ENCODE results near the gene ATF7. TPM values are rescaled to one million over a fixed set of nuclear protein-coding genes. Genes with fewer than 3 reads are reported as not detected.
"Not testable (repeated sequence)": the region's sequence is repeated elsewhere in the genome, so short reads cannot be mapped to it uniquely, and the experiment has no call there.

The ATF7 gene
- polyA plus RNA-seq, 6 donors from 2014 or later: 12.2 to 18.7 (median 16.2) TPM

GRCh38 chr12:53623548-53624385, 2.4 kb downstream of the ATF7 start:
- Mint-ChIP-seq H3K4me1 (peaks cover 28 to 58% (median 49%) of the 10 kb centered on the region in 3 donors), H3K9me3 (no peaks in the 10 kb centered on the region), H3K36me3 (no peaks in the 10 kb centered on the region), H3K4me3 (peak overlapping the region; percentile 4 to 99 (median 64)), H3K27ac (peak overlapping the region in 4 of 6 donors; percentile 11 to 77 (median 36)), H3K27me3 (no peaks in the 10 kb centered on the region)
- ATAC-seq (ENCODE audit: low read depth in 2 of 2): no peak
- DNase-seq: no peak

- H3K27ac Mint-ChIP-seq: peak overlapping the region in 1 of 6 donors; percentile 38
Measured at GRCh38 chr12:53622724-53623123, 3.5 kb downstream of the ATF7 start.

GRCh38 chr12:53618275-53618674, 7.9 kb downstream of the ATF7 start:
- Mint-ChIP-seq H3K27ac (peak overlapping the region; percentile 40 to 95 (median 90)), H3K4me1 (peaks cover 12 to 44% (median 42%) of the 10 kb centered on the region in 3 donors), H3K27me3 (no peaks in the 10 kb centered on the region), H3K36me3 (peaks cover 0 to 4% of the 10 kb centered on the region in 2 donors), H3K9me3 (no peaks in the 10 kb centered on the region), H3K4me3 (peak overlapping the region; percentile 73 to 90 (median 83))
- ATAC-seq (ENCODE audit: low read depth in 2 of 2) (peak in 1 of 2 donors; percentile 23), DNase-seq (no peak)

More at GRCh38 chr12:53622724-53623123, 3.5 kb downstream of the ATF7 start:
- no peak for ATAC-seq (ENCODE audit: low read depth in 2 of 2)
- Mint-ChIP-seq H3K27me3 (no peaks in the 10 kb centered on the region), H3K4me3 (peak overlapping the region in 1 of 8 donors; percentile 90), H3K36me3 (peaks cover 0 to 1% of the 10 kb centered on the region in 2 donors), H3K9me3 (no peaks in the 10 kb centered on the region), H3K4me1 (peaks cover 38 to 68% (median 59%) of the 10 kb centered on the region in 3 donors)
- DNase-seq: no peak

GRCh38 chr12:53617700-53618099, 8.5 kb downstream of the ATF7 start:
- Mint-ChIP-seq H3K27ac (peak overlapping the region; percentile 55 to 95 (median 90)), H3K4me3 (peak overlapping the region; percentile 73 to 90 (median 83)), H3K9me3 (no peaks in the 10 kb centered on the region), H3K27me3 (no peaks in the 10 kb centered on the region), H3K4me1 (peaks cover 12 to 43% (median 42%) of the 10 kb centered on the region in 3 donors), H3K36me3 (peaks cover 0 to 4% of the 10 kb centered on the region in 2 donors)
- DNase-seq (no peak), ATAC-seq (ENCODE audit: low read depth in 2 of 2) (no peak)

- H3K36me3 Mint-ChIP-seq: peaks cover 0 to 4% of the 10 kb centered on the region in 2 donors
- no peaks in the 10 kb centered on the region for H3K27me3 Mint-ChIP-seq
- H3K4me1 Mint-ChIP-seq: peaks cover 12 to 42% (median 42%) of the 10 kb centered on the region in 3 donors
- peak overlapping the region in 3 of 6 donors; percentile 52 to 92 (median 80) for H3K27ac Mint-ChIP-seq
- ATAC-seq (ENCODE audit: low read depth in 2 of 2) (no peak), DNase-seq (no peak)
- no peaks in the 10 kb centered on the region for H3K9me3 Mint-ChIP-seq
- H3K4me3 Mint-ChIP-seq: peak overlapping the region in 1 of 8 donors; percentile 15
Measured at GRCh38 chr12:53616950-53617349, 9.2 kb downstream of the ATF7 start.

GRCh38 chr12:53613821-53614220, 12.4 kb downstream of the ATF7 start:
- Mint-ChIP-seq H3K27ac (no peak overlapping the region), H3K27me3 (no peaks in the 10 kb centered on the region), H3K4me1 (peaks cover 12 to 27% (median 24%) of the 10 kb centered on the region in 3 donors), H3K36me3 (peaks cover 0 to 4% of the 10 kb centered on the region in 2 donors), H3K9me3 (no peaks in the 10 kb centered on the region), H3K4me3 (no peak overlapping the region)
- no peak for ATAC-seq (ENCODE audit: low read depth in 2 of 2)
- DNase-seq: no peak

- Mint-ChIP-seq H3K27ac (no peak overlapping the region), H3K4me1 (peaks cover 8 to 19% (median 15%) of the 10 kb centered on the region in 3 donors), H3K9me3 (no peaks in the 10 kb centered on the region), H3K36me3 (peaks cover 0 to 4% of the 10 kb centered on the region in 2 donors), H3K4me3 (no peak overlapping the region), H3K27me3 (no peaks in the 10 kb centered on the region)
- DNase-seq (no peak), ATAC-seq (ENCODE audit: low read depth in 2 of 2) (no peak)
Measured at GRCh38 chr12:53612978-53613377, 13.2 kb downstream of the ATF7 start.

GRCh38 chr12:53611304-53611703, 14.9 kb downstream of the ATF7 start:
- Mint-ChIP-seq H3K4me1 (peaks cover 3 to 11% (median 5%) of the 10 kb centered on the region in 3 donors), H3K4me3 (no peak overlapping the region), H3K36me3 (no peaks in the 10 kb centered on the region), H3K9me3 (no peaks in the 10 kb centered on the region), H3K27me3 (no peaks in the 10 kb centered on the region), H3K27ac (no peak overlapping the region)
- ATAC-seq (ENCODE audit: low read depth in 2 of 2): no peak
- no peak for DNase-seq

GRCh38 chr12:53606688-53607087, 19.5 kb downstream of the ATF7 start:
- peaks cover 22 to 25% (median 24%) of the 10 kb centered on the region in 3 donors for H3K4me1 Mint-ChIP-seq
- ATAC-seq (ENCODE audit: low read depth in 2 of 2); H3K9me3 Mint-ChIP-seq; H3K4me3 Mint-ChIP-seq; H3K27ac Mint-ChIP-seq; DNase-seq; H3K27me3 Mint-ChIP-seq; H3K36me3 Mint-ChIP-seq: not testable (repeated sequence)

- H3K27me3 Mint-ChIP-seq: no peaks in the 10 kb centered on the region
- no peak for ATAC-seq (ENCODE audit: low read depth in 2 of 2)
Measured at GRCh38 chr12:53604581-53604980, 21.6 kb downstream of the ATF7 start.

GRCh38 chr12:53603804-53604203, 22.4 kb downstream of the ATF7 start:
- Mint-ChIP-seq H3K4me1 (peaks cover 34 to 41% (median 35%) of the 10 kb centered on the region in 3 donors), H3K27me3 (no peaks in the 10 kb centered on the region), H3K27ac (peak overlapping the region in 4 of 6 donors; percentile 14 to 76 (median 32)), H3K9me3 (no peaks in the 10 kb centered on the region), H3K36me3 (peaks cover 0 to 7% of the 10 kb centered on the region in 2 donors), H3K4me3 (peak overlapping the region in 1 of 8 donors; percentile 15)
- no peak for ATAC-seq (ENCODE audit: low read depth in 2 of 2)
- DNase-seq: no peak

More at GRCh38 chr12:53604581-53604980, 21.6 kb downstream of the ATF7 start:
- no peak for DNase-seq
- H3K4me3 Mint-ChIP-seq: no peak overlapping the region
- peaks cover 34 to 40% (median 35%) of the 10 kb centered on the region in 3 donors for H3K4me1 Mint-ChIP-seq
- peaks cover 0 to 5% of the 10 kb centered on the region in 2 donors for H3K36me3 Mint-ChIP-seq
- H3K9me3 Mint-ChIP-seq: no peaks in the 10 kb centered on the region
- H3K27ac Mint-ChIP-seq: no peak overlapping the region

- Mint-ChIP-seq H3K27me3 (no peaks in the 10 kb centered on the region), H3K27ac (peak overlapping the region in 3 of 6 donors; percentile 2 to 46 (median 19)), H3K9me3 (no peaks in the 10 kb centered on the region), H3K4me1 (peaks cover 34 to 39% (median 38%) of the 10 kb centered on the region in 3 donors), H3K4me3 (peak overlapping the region in 3 of 8 donors; percentile 54 to 87 (median 56)), H3K36me3 (peaks cover 2 to 8% of the 10 kb centered on the region in 2 donors)
- DNase-seq (no peak), ATAC-seq (ENCODE audit: low read depth in 2 of 2) (no peak)
Measured at GRCh38 chr12:53603196-53603595, 23.0 kb downstream of the ATF7 start.

- Mint-ChIP-seq H3K27me3 (no peaks in the 10 kb centered on the region), H3K4me3 (peak overlapping the region; percentile 9 to 92 (median 80)), H3K36me3 (peaks cover 6 to 13% of the 10 kb centered on the region in 2 donors), H3K9me3 (peaks cover 0 to 2% (median 0%) of the 10 kb centered on the region in 7 donors), H3K27ac (peak overlapping the region; percentile 54 to 94 (median 72)), H3K4me1 (peaks cover 34 to 43% (median 40%) of the 10 kb centered on the region in 3 donors)
- no peak for ATAC-seq (ENCODE audit: low read depth in 2 of 2)
- no peak for DNase-seq
Measured at GRCh38 chr12:53602176-53602864, 23.9 kb downstream of the ATF7 start.
